Testis (tissue), 2 donors: ENCODE results near the gene DDC.

Experiments
- POLR2A ChIP-seq: fragments of 450-650 bp; IDR thresholded peaks from one replicate; pipeline ENCODE4 v1.6.1; 2017; ENCODE audit warnings: antibody characterized with exemption, mild to moderate bottlenecking, moderate library complexity
- TF ChIP-seq, protein P1 (sequence below), 3 experiments: fragments of 450-650 bp in 2 of 3; fragments of 200-600 bp in 1 of 3; sonication (generic) in 1 of 3; IDR thresholded peaks; one replicate each; pipeline ENCODE4 v1.5.1; 2016 to 2019; ENCODE audit warnings: antibody characterized with exemption in 3 of 3, mild to moderate bottlenecking in 2 of 3, moderate library complexity in 1 of 3

DNA sequence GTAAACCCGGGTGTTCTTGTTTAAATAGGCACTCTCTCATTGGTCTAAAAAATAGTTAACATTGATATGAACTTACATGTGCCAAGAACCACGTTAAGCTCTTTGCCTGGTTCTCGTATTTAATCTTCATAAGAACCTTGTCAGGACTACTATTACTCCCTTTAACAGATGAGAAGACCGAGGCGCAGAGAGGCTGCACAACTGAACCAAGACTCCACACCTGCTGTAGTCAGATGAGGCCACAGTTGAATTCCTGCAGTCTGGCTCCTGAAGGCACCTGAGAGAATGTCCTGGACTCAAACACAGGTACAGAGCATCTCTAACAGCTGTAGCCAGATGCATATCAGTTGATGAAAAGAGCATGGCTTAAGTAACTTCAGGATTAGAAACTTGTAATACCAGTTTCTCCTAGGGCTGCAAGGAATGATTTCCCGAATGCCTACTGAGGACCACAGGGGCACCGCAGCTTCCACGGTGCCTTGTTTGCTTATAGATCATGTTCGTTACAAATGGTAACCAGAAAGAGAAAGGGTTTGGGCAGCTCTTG is 9.5 kb downstream of the DDC start:
- TF ChIP-seq, protein P1, sequence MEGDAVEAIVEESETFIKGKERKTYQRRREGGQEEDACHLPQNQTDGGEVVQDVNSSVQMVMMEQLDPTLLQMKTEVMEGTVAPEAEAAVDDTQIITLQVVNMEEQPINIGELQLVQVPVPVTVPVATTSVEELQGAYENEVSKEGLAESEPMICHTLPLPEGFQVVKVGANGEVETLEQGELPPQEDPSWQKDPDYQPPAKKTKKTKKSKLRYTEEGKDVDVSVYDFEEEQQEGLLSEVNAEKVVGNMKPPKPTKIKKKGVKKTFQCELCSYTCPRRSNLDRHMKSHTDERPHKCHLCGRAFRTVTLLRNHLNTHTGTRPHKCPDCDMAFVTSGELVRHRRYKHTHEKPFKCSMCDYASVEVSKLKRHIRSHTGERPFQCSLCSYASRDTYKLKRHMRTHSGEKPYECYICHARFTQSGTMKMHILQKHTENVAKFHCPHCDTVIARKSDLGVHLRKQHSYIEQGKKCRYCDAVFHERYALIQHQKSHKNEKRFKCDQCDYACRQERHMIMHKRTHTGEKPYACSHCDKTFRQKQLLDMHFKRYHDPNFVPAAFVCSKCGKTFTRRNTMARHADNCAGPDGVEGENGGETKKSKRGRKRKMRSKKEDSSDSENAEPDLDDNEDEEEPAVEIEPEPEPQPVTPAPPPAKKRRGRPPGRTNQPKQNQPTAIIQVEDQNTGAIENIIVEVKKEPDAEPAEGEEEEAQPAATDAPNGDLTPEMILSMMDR (IDR thresholded peaks at IDR 0.05) = no peak
- TF ChIP-seq POLR2A = no peak
